ENCODE results near the gene OSBPL9. TPM values are rescaled to one million over a fixed set of nuclear protein-coding genes. Genes with fewer than 3 reads are reported as not detected.
"Not testable (repeated sequence)": the region's sequence is repeated elsewhere in the genome, so short reads cannot be mapped to it uniquely, and the experiment has no call there.

The OSBPL9 gene
- total and polyA plus RNA-seq, 2 experiments from 2014 or later = 32.2 to 37.0 TPM

DNA sequence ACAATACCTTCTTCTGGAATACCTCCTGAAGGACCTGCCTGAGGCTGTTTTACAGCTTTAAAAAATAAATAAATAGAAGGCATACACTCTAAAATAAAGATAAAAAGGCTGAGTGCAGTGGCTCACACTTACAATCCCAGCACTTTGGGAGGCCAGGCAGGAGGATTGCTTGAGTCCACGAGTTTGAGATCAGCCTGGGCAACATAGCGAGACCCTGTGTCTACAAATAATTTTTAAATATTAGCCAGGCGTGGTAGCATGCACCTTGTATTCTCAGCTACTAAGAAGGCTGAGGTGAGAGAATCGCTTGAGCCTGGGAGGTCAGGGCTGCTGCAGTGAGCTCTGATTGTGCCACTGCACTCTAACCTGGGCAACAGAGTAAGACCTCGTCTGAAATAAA lies 75.0 kb downstream of the OSBPL9 start:
- Histone ChIP-seq H3F3A (ENCODE audit: insufficient read depth) (peaks cover 23% of the 10 kb centered on the region), H3K9me2 (ENCODE audit: insufficient read depth) (no peaks in the 10 kb centered on the region), H2AFZ (no peak overlapping the region), H3K9ac (no peak overlapping the region), H3K9me3 (ENCODE audit: low read depth) (no peaks in the 10 kb centered on the region), H3K27me3 (replicated peaks; ENCODE audit: insufficient read depth) (no peaks in the 10 kb centered on the region), H4K20me1 (ENCODE audit: insufficient read depth) (no peaks in the 10 kb centered on the region), H3K4me1 (ENCODE audit: insufficient read depth) (peaks cover 41% of the 10 kb centered on the region), H3K27ac (peak overlapping the region; percentile 91; the same call in 1 of the 2 replicates), H3K79me2 (ENCODE audit: insufficient read depth) (peaks cover 67% of the 10 kb centered on the region), H3K36me3 (ENCODE audit: low read depth) (no peaks in the 10 kb centered on the region), H3K4me2 (ENCODE audit: unreplicated experiment) (no peak overlapping the region), H3K4me3 (no peak overlapping the region)
- TF ChIP-seq EZH2phosphoT487 (IDR thresholded peaks at IDR 0.05; ENCODE audit: insufficient read depth, low read depth) (no peak), EZH2 (IDR thresholded peaks at IDR 0.05; ENCODE audit: insufficient read depth, poor library complexity, severe bottlenecking) (no peak)
- 92 to 96% methylated on average over 5 of the region's 5 CpGs for WGBS, 2 experiments (ENCODE audit: low coverage in 1 of 2, low lambda C conversion rate in 2 of 2, missing lambda C conversion rate in 2 of 2)
- no peak for DNase-seq
- in situ Hi-C loops (cut with MboI) = no loop called here

DNA sequence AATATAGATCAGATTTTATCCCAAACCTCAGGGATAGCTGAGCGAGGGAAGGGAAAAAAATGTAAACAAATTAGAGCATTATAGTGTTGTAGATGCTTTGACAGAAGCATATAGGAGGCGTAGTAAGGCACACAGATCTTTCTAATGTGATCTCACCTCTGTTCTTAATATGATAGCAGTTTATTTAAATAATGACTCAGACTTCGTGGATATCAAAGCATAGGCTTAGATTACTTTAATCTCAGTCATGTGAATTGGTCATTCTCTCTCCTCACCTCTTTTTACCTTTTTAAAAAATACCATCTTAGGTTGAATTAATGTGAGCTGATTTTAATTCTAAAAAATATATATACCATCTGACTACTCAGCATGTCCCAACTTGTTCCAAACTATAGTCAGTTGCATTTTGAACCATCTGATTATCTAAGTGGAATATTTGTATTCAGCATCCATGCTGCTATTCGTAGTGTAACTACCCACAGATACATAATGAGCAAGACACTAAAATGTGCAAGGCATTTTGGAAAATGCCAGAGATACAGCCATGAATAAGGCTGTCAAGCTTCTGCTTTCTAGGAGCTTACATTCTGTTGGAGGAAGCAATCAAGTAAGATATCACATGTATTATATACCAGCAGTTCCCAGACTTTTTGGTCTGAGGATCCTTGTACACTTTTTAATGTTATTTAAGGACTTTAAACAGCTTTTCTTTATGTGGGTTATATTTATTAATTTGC lies 76.7 kb downstream of the OSBPL9 start:
- DNase-seq = peak; percentile 29
- 69 to 82% methylated on average over 4 of the region's 4 CpGs for WGBS, 2 experiments (ENCODE audit: low coverage in 1 of 2, low lambda C conversion rate in 2 of 2, missing lambda C conversion rate in 2 of 2)
- H3F3A ChIP-seq (ENCODE audit: insufficient read depth) = peaks cover 19% of the 10 kb centered on the region
- in situ Hi-C loops (cut with MboI) = no loop called here
- no peaks in the 10 kb centered on the region for H3K9me3 ChIP-seq (ENCODE audit: low read depth)
- H3K79me2 ChIP-seq (ENCODE audit: insufficient read depth) = peaks cover 72% of the 10 kb centered on the region
- TF ChIP-seq EZH2phosphoT487 (IDR thresholded peaks at IDR 0.05; ENCODE audit: insufficient read depth, low read depth) (no peak), EZH2 (IDR thresholded peaks at IDR 0.05; ENCODE audit: insufficient read depth, poor library complexity, severe bottlenecking) (no peak)
- no peak overlapping the region for H3K4me3 ChIP-seq
- no peaks in the 10 kb centered on the region for H4K20me1 ChIP-seq (ENCODE audit: insufficient read depth)
- no peak overlapping the region for H2AFZ ChIP-seq
- 0 out of 2 replicates have a peak overlapping the region, but pooled peaks have one; percentile 0 for H3K27ac ChIP-seq
- peaks cover 49% of the 10 kb centered on the region for H3K4me1 ChIP-seq (ENCODE audit: insufficient read depth)
- no peaks in the 10 kb centered on the region for H3K9me2 ChIP-seq (ENCODE audit: insufficient read depth)
- H3K36me3 ChIP-seq (ENCODE audit: low read depth) = no peaks in the 10 kb centered on the region
- H3K4me2 ChIP-seq (ENCODE audit: unreplicated experiment) = peak overlapping the region; percentile 40
- no peaks in the 10 kb centered on the region for H3K27me3 ChIP-seq (replicated peaks; ENCODE audit: insufficient read depth)
- H3K9ac ChIP-seq = no peak overlapping the region

DNA sequence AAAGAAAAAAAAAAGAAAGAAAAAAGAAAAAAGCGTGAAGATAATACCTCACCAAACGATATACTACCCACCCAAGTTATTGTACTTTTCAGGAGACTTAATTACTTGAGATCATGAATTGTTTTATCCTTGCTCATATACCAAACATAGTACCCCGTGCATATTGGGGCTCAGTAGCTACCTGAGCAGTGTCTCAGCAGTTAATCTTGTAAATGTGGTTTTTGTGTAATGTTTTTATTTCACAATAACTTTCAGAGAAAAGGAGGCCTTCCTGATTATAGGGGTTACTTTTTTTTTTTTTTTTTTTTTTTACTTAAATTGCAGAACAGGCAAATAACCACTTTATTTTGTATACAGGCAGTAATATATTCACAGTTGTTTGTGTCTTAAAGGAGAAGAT lies 80.3 kb downstream of the OSBPL9 start:
- Histone ChIP-seq H3K79me2 (ENCODE audit: insufficient read depth) (peaks cover 90% of the 10 kb centered on the region), H3K36me3 (ENCODE audit: low read depth) (no peaks in the 10 kb centered on the region), H3K9ac (no peak overlapping the region), H2AFZ (no peak overlapping the region), H3K27ac (no peak overlapping the region), H3K27me3 (replicated peaks; ENCODE audit: insufficient read depth) (no peaks in the 10 kb centered on the region), H3K9me2 (ENCODE audit: insufficient read depth) (no peaks in the 10 kb centered on the region), H4K20me1 (ENCODE audit: insufficient read depth) (no peaks in the 10 kb centered on the region), H3K4me2 (ENCODE audit: unreplicated experiment) (no peak overlapping the region), H3K4me1 (ENCODE audit: insufficient read depth) (peaks cover 28% of the 10 kb centered on the region), H3K4me3 (no peak overlapping the region), H3K9me3 (ENCODE audit: low read depth) (no peaks in the 10 kb centered on the region), H3F3A (ENCODE audit: insufficient read depth) (no peaks in the 10 kb centered on the region)
- WGBS, 2 experiments (ENCODE audit: low coverage in 1 of 2, low lambda C conversion rate in 2 of 2, missing lambda C conversion rate in 2 of 2) = 65 to 69% methylated on average over 3 of the region's 3 CpGs
- in situ Hi-C loops (cut with MboI) = no loop called here
- DNase-seq = peak; percentile 40
- TF ChIP-seq EZH2 (IDR thresholded peaks at IDR 0.05; ENCODE audit: insufficient read depth, poor library complexity, severe bottlenecking) = no peak
- no peak for TF ChIP-seq EZH2phosphoT487 (IDR thresholded peaks at IDR 0.05; ENCODE audit: insufficient read depth, low read depth)

DNA sequence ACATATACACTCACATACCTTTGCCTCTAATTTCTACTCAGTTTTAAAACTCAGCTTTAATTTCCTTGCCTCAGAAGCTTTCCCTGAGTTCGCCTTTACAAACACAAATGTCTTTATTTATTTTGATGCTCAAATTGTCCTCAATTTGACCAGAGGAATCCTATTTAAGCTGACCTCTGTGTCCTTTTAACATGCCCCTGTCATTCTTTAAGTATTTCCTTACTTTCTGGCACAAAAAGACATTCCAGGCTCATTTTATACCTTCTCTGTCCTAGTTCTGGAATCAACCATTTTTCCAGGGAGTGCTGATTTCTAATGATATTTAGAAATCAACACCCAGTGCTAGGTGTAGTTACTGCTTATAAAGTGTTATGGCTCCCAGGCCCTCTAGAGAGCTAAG lies 82.5 kb downstream of the OSBPL9 start:
- Histone ChIP-seq H4K20me1 (ENCODE audit: insufficient read depth) (no peaks in the 10 kb centered on the region), H3K27me3 (replicated peaks; ENCODE audit: insufficient read depth) (no peaks in the 10 kb centered on the region), H3K9ac (no peak overlapping the region), H3K27ac (no peak overlapping the region), H3K36me3 (ENCODE audit: low read depth) (no peaks in the 10 kb centered on the region), H3K4me3 (no peak overlapping the region), H3K4me1 (ENCODE audit: insufficient read depth) (peaks cover 16% of the 10 kb centered on the region), H3K4me2 (ENCODE audit: unreplicated experiment) (no peak overlapping the region), H3K79me2 (ENCODE audit: insufficient read depth) (peaks cover 80% of the 10 kb centered on the region), H2AFZ (no peak overlapping the region), H3K9me2 (ENCODE audit: insufficient read depth) (no peaks in the 10 kb centered on the region), H3K9me3 (ENCODE audit: low read depth) (no peaks in the 10 kb centered on the region), H3F3A (ENCODE audit: insufficient read depth) (no peaks in the 10 kb centered on the region)
- TF ChIP-seq EZH2phosphoT487 (IDR thresholded peaks at IDR 0.05; ENCODE audit: insufficient read depth, low read depth) (no peak), EZH2 (IDR thresholded peaks at IDR 0.05; ENCODE audit: insufficient read depth, poor library complexity, severe bottlenecking) (no peak)
- in situ Hi-C loops (cut with MboI) = no loop called here
- 95 to 100% methylated on average over 1 of the region's 1 CpG for WGBS, 2 experiments (ENCODE audit: low coverage in 1 of 2, low lambda C conversion rate in 2 of 2, missing lambda C conversion rate in 2 of 2)
- DNase-seq = no peak

DNA sequence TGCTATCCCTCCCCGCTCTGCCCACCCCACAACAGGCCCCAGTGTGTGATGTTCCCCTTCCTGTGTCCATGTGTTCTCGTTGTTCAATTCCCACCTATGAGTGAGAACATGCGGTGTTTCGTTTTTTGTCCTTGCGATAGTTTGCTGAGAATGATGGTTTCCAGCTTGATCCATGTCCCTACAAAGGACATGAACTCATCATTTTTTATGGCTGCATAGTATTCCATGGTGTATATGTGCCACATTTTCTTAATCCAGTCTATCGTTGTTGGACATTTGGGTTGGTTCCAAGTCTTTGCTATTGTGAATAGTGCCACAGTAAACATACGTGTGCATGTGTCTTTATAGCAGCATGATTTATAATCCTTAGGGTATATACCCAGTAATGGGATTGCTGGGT lies 84.9 kb downstream of the OSBPL9 start:
- H3K9ac ChIP-seq; H3K9me2 ChIP-seq (ENCODE audit: insufficient read depth); H3K9me3 ChIP-seq (ENCODE audit: low read depth); in situ Hi-C loops (cut with MboI); DNase-seq; H3K27me3 ChIP-seq (replicated peaks; ENCODE audit: insufficient read depth); H3K27ac ChIP-seq; H3K4me3 ChIP-seq; H4K20me1 ChIP-seq (ENCODE audit: insufficient read depth); H3F3A ChIP-seq (ENCODE audit: insufficient read depth); H3K36me3 ChIP-seq (ENCODE audit: low read depth); H2AFZ ChIP-seq; H3K4me2 ChIP-seq (ENCODE audit: unreplicated experiment): not testable (repeated sequence)
- Histone ChIP-seq H3K79me2 (ENCODE audit: insufficient read depth) (peaks cover 76% of the 10 kb centered on the region), H3K4me1 (ENCODE audit: insufficient read depth) (peaks cover 16% of the 10 kb centered on the region)
- WGBS, 2 experiments (ENCODE audit: low coverage in 1 of 2, low lambda C conversion rate in 2 of 2, missing lambda C conversion rate in 2 of 2) = 94 to 95% methylated on average over 7 of the region's 7 CpGs

DNA sequence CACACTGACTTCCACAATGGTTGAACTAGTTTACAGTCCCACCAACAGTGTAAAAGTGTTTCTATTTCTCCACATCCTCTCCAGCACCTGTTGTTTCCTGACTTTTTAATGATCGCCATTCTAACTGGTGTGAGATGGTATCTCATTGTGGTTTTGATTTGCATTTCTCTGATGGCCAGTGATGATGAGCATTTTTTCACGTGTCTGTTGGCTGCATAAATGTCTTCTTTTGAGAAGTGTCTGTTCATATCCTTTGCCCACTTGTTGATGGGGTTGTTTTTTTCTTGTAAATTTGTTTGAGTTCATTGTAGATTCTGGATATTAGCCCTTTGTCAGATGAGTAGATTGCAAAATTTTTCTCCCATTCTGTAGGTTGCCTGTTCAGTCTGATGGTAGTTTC lies 85.3 kb downstream of the OSBPL9 start:
- H2AFZ ChIP-seq; H3K4me2 ChIP-seq (ENCODE audit: unreplicated experiment); H3K27me3 ChIP-seq (replicated peaks; ENCODE audit: insufficient read depth); H3K36me3 ChIP-seq (ENCODE audit: low read depth); DNase-seq; H3K9me2 ChIP-seq (ENCODE audit: insufficient read depth); H3F3A ChIP-seq (ENCODE audit: insufficient read depth); H3K9me3 ChIP-seq (ENCODE audit: low read depth); H3K4me3 ChIP-seq; H3K27ac ChIP-seq; H3K9ac ChIP-seq; in situ Hi-C loops (cut with MboI); H4K20me1 ChIP-seq (ENCODE audit: insufficient read depth): not testable (repeated sequence)
- Histone ChIP-seq H3K4me1 (ENCODE audit: insufficient read depth) (peaks cover 11% of the 10 kb centered on the region), H3K79me2 (ENCODE audit: insufficient read depth) (peaks cover 76% of the 10 kb centered on the region)
- WGBS, 2 experiments (ENCODE audit: low coverage in 1 of 2, low lambda C conversion rate in 2 of 2, missing lambda C conversion rate in 2 of 2) = 81% methylated on average over 2 of the region's 2 CpGs; no CpG with 5 or more reads in 1 of the 2 experiments
